GM23248 (cell line): Measurements from ENCODE around the gene CCDC117.

Experiments
- EZH2 ChIP-seq: fragments of 200-600 bp; sonication (generic); IDR thresholded peaks from 2 replicates; pipeline ENCODE4 v1.6.1; 2018; ENCODE audit warnings: antibody characterized with exemption, mild to moderate bottlenecking; ENCODE audit not compliant: insufficient read depth, poor library complexity, severe bottlenecking
- EZH2phosphoT487 ChIP-seq: fragments of 200-600 bp; sonication (generic); IDR thresholded peaks from 2 replicates; pipeline ENCODE4 v1.6.1; 2018; ENCODE audit warnings: antibody characterized with exemption, moderate library complexity, mild to moderate bottlenecking, low read depth; ENCODE audit not compliant: insufficient read depth

- TF ChIP-seq EZH2 (no peak), EZH2phosphoT487 (no peak)
Measured at GRCh38 chr22:28815111-28815510, 42.6 kb downstream of the CCDC117 start.
